Heart left ventricle (tissue), 16 donors: ENCODE data around the gene SRRM5. TPM values are rescaled to one million over a fixed set of nuclear protein-coding genes. Genes with fewer than 3 reads are reported as not detected.

Experiments used
- ATAC-seq, 4 donors: fragments of 200-7000 bp; cut with Tn5 transposase; one replicate each; pipeline ENCODE4 v1.9.1; 2020 to 2022; ENCODE audit warnings: moderate library complexity in 4 of 4, mild to moderate bottlenecking in 3 of 4, moderate number of reproducible peaks in 1 of 4
- DNase-seq, 5 donors: peaks; one replicate each; pipeline ENCODE4 v3.0.0-alpha.2; 2020
- H3K27ac ChIP-seq, 12 donors: fragments of 200-600 bp; sonication (generic) in 4 of 12; one replicate each; pipeline versions ENCODE4 v1.5.0 to v1.8.0; 2016 to 2022; ENCODE audit warnings: mild to moderate bottlenecking in 2 of 12
- H3K27me3 ChIP-seq, 9 donors: fragments of 200-600 bp; sonication (generic) in 2 of 9; one replicate each; pipeline versions ENCODE4 v1.5.1 to v1.8.0; 2016 to 2022; ENCODE audit warnings: mild to moderate bottlenecking in 3 of 9
- H3K36me3 ChIP-seq, 9 donors: fragments of 200-600 bp; sonication (generic) in 2 of 9; one replicate each; pipeline versions ENCODE4 v1.5.0 to v1.8.0; 2018 to 2022; ENCODE audit warnings: mild to moderate bottlenecking in 2 of 9
- H3K4me1 ChIP-seq, 12 donors: fragments of 200-600 bp; sonication (generic) in 4 of 12; one replicate each; pipeline versions ENCODE4 v1.5.0 to v1.8.0; 2016 to 2022; ENCODE audit warnings: mild to moderate bottlenecking in 3 of 12
- H3K4me3 ChIP-seq, 12 donors: fragments of 200-600 bp; sonication (generic) in 4 of 12; one replicate each; pipeline versions ENCODE4 v1.5.0 to v1.8.0; 2017 to 2022; ENCODE audit warnings: mild to moderate bottlenecking in 9 of 12, moderate library complexity in 4 of 12
- H3K9me3 ChIP-seq, 12 donors: fragments of 200-600 bp; sonication (generic) in 4 of 12; one replicate each; pipeline versions ENCODE4 v1.5.0 to v1.8.0; 2016 to 2022; ENCODE audit warnings: mild to moderate bottlenecking in 1 of 12
- CTCF ChIP-seq, 12 donors: fragments of 200-600 bp; sonication (generic) in 4 of 12; IDR thresholded peaks; one replicate each; pipeline versions ENCODE4 v1.5.0 to v1.8.0; 2018 to 2022; ENCODE audit warnings: antibody characterized with exemption in 12 of 12, mild to moderate bottlenecking in 5 of 12
- POLR2A ChIP-seq, 2 donors: fragments of 450-650 bp; IDR thresholded peaks; one replicate each; pipeline ENCODE4 v1.6.1; 2017; ENCODE audit warnings: antibody characterized with exemption in 2 of 2, mild to moderate bottlenecking in 2 of 2, moderate library complexity in 2 of 2
- WGBS, 4 donors: extraction: QIAGEN DNeasy Blood & Tissue Kit in 2 of 4; methylation state at CpG; one replicate each; pipeline versions ENCODE4 v1.1.5 to v1.1.7; 2013 to 2018; 5-methylcytosine and 5-hydroxymethylcytosine counted together
- intact Hi-C, 10 donors: fragments of 100-400 bp; cut with DNase I; formaldehyde crosslinking; loops; one replicate each; pipeline versions ENCODE4 v1.11.1 to v1.14.2; 2022
- polyA plus RNA-seq, 2 donors: library from polyadenylated mRNA; stranded (reverse); fragments of 200-250 nt; gene quantifications; one replicate each; pipeline ENCODE4 v1.2.3, GENCODE V29; 2013
- total RNA-seq, 9 donors: library from RNA; depleted of rRNA in 2 of 9; stranded (reverse); fragments of >200 nt in 2 of 9; fragmentation: NEBNext Ultra II Directional in 3 of 9; extraction: Animal tissue kit (Norgen Biotek cat#: 25700) in 3 of 9; gene quantifications; one replicate each; pipeline versions ENCODE4 v1.1.0 to v1.2.4, GENCODE V29; 2016 to 2023
- donor health status: ischemic (EF 13 %, LVEDD 7.1; RV severe dilation, severe dysfunction).
- donor health status: healthy with polysubstance abuse.
- donor health status: DM: no; HTN: yes; CAD: no.
- donor health status: DM: no; HTN: no; CAD: no.
- donor health status: ischemic (EF 25% LVEDD 6.9; RV normal size, moderate dysfunction).
- donor health status: ischemic (EF 25% LVEDD 5.7; RV mildly dilated, moderate dysfunction).
- donor health status: healthy.
- donor health status: DM: yes; HTN: yes; CAD: no.
- donor health status: ischemic (EF 35%, LVEDD 5.7; RV mildly dilated, moderate dysfunction).
- donor health status: nonischemic (EF 11% LVEDD 7.7; RV severe dilation, severe dysfunction).
- donor health status: DM: yes; HTN: yes; CAD: no.
- donor health status: PGD.
- donor health status: ischemic (EF 29% LVEDD 5.4; RV normal size, mild dysfunction).
- donor health status: nonischemic (EF 23%, LVEDD 6.1; RV moderate dilation, normal function).

The SRRM5 gene
- total and polyA plus RNA-seq, 11 donors: 0.07 to 0.80 (median 0.16) TPM; not detected in 2

- no peak for DNase-seq
- intact Hi-C loops: loop anchor here in 2 of 10 donors (10.0 kb wide), 1 partner anchor 126 kb away; the partner anchor contains the start of gene ZNF575 (in 2 of the 2)
- 90 to 97% (median 96%) methylated on average over 6 of the region's 6 CpGs for WGBS, 4 donors
- H3K27ac ChIP-seq: no peak overlapping the region
- no peaks in the 10 kb centered on the region for H3K27me3 ChIP-seq
- no peak for ATAC-seq
- no peak overlapping the region for H3K4me3 ChIP-seq
- H3K36me3 ChIP-seq: peaks cover 0 to 84% (median 13%) of the 10 kb centered on the region in 9 donors
- peaks cover 0 to 26% (median 0%) of the 10 kb centered on the region in 12 donors for H3K4me1 ChIP-seq
- TF ChIP-seq CTCF (IDR thresholded peaks at IDR 0.05) (no peak), POLR2A (IDR thresholded peaks at IDR 0.05) (no peak)
- peaks cover 0 to 9% (median 2%) of the 10 kb centered on the region in 12 donors for H3K9me3 ChIP-seq
Observed at GRCh38 chr19:43660971-43661360, 49.1 kb downstream of the SRRM5 start.

GRCh38 chr19:43662487-43662886 lies 50.6 kb downstream of the SRRM5 start:
- Histone ChIP-seq H3K4me3 (no peak overlapping the region), H3K4me1 (peaks cover 0 to 41% (median 2%) of the 10 kb centered on the region in 12 donors), H3K36me3 (peaks cover 0 to 83% (median 21%) of the 10 kb centered on the region in 9 donors), H3K9me3 (peaks cover 0 to 9% (median 2%) of the 10 kb centered on the region in 12 donors), H3K27me3 (no peaks in the 10 kb centered on the region), H3K27ac (no peak overlapping the region)
- 83 to 94% (median 91%) methylated on average over 6 of the region's 6 CpGs for WGBS, 4 donors
- intact Hi-C loops: loop anchor here in 2 of 10 donors (10.0 kb wide), 1 partner anchor 128 kb away; the partner anchor contains the start of gene ZNF575 (in 2 of the 2)
- DNase-seq: no peak
- ATAC-seq: no peak
- peak in 7 of 12 donors; percentile 8 to 41 (median 26) for TF ChIP-seq CTCF (IDR thresholded peaks at IDR 0.05)
- no peak for TF ChIP-seq POLR2A (IDR thresholded peaks at IDR 0.05)

- no peaks in the 10 kb centered on the region for H3K9me3 ChIP-seq
- peaks cover 0 to 46% (median 8%) of the 10 kb centered on the region in 12 donors for H3K4me1 ChIP-seq
- H3K4me3 ChIP-seq: no peak overlapping the region
- peaks cover 0 to 69% (median 19%) of the 10 kb centered on the region in 9 donors for H3K36me3 ChIP-seq
- H3K27me3 ChIP-seq: no peaks in the 10 kb centered on the region
- intact Hi-C loops: loop anchor here in 2 of 10 donors (10.0 kb wide), 1 partner anchor 129 kb away; the partner anchor contains the start of gene ZNF575 (in 2 of the 2)
- H3K27ac ChIP-seq: peak overlapping the region in 5 of 12 donors; percentile 4 to 63 (median 39)
- 47 to 60% (median 57%) methylated on average over 7 of the region's 7 CpGs for WGBS, 4 donors
- no peak for TF ChIP-seq CTCF (IDR thresholded peaks at IDR 0.05)
- DNase-seq: peak in 1 of 5 donors; percentile 18
- no peak for ATAC-seq
Observed at GRCh38 chr19:43664018-43664417, 52.1 kb downstream of the SRRM5 start.

Other genes with a start within 250 kb of the SRRM5 start
- gene TEX101, start 197.2 kb upstream of the SRRM5 start, total RNA-seq: not detected
- gene TEX101, start 197.2 kb upstream of the SRRM5 start, polyA plus RNA-seq: not detected
- gene LYPD3, start 146.5 kb upstream of the SRRM5 start, total RNA-seq: under 1 TPM in 5 of 9 donors, not detected in 4; 0.21 to 0.77 (median 0.37) TPM
- gene LYPD3, start 146.5 kb upstream of the SRRM5 start, polyA plus RNA-seq: under 1 TPM; 0.08 to 0.46 TPM
- 10 to 100 TPM in 1 of 9 donors, 1 to 10 TPM in 8; 2.4 to 11.6 (median 6.4) TPM for gene PHLDB3, start 107.3 kb upstream of the SRRM5 start, total RNA-seq
- gene PHLDB3, start 107.3 kb upstream of the SRRM5 start, polyA plus RNA-seq: 1 to 10 TPM; 4.3 to 5.7 TPM
- gene ETHE1, start 84.9 kb upstream of the SRRM5 start, total RNA-seq: 10 to 100 TPM in 8 of 9 donors, 1 to 10 TPM in 1; 9.0 to 27.6 (median 14.2) TPM
- gene ETHE1, start 84.9 kb upstream of the SRRM5 start, polyA plus RNA-seq: 10 to 100 TPM in 1 of 2 donors, 1 to 10 TPM in 1; 6.0 to 21.2 TPM
- gene ZNF575, start 78.9 kb upstream of the SRRM5 start, total RNA-seq: 1 to 10 TPM in 5 of 9 donors, under 1 TPM in 2, not detected in 2; 0.58 to 1.9 (median 1.3) TPM
- under 1 TPM; 0.38 to 0.65 TPM for gene ZNF575, start 78.9 kb upstream of the SRRM5 start, polyA plus RNA-seq
- 10 to 100 TPM; 11.2 to 21.3 (median 16.6) TPM for gene XRCC1, start 36.6 kb upstream of the SRRM5 start, total RNA-seq
- gene XRCC1, start 36.6 kb upstream of the SRRM5 start, polyA plus RNA-seq: 10 to 100 TPM; 11.3 to 19.3 TPM
- gene PINLYP, start 36.3 kb upstream of the SRRM5 start, total RNA-seq: 1 to 10 TPM in 5 of 9 donors, under 1 TPM in 3, not detected in 1; 0.76 to 4.3 (median 1.1) TPM
- gene PINLYP, start 36.3 kb upstream of the SRRM5 start, polyA plus RNA-seq: 1 to 10 TPM; 3.0 to 4.0 TPM
- 10 to 100 TPM; 21.1 to 36.1 (median 24.9) TPM for gene IRGQ, start 16.0 kb upstream of the SRRM5 start, total RNA-seq
- gene IRGQ, start 16.0 kb upstream of the SRRM5 start, polyA plus RNA-seq: 10 to 100 TPM in 1 of 2 donors, 1 to 10 TPM in 1; 7.4 to 11.9 TPM
- gene ZNF576, start 15.5 kb upstream of the SRRM5 start, total RNA-seq: 10 to 100 TPM in 7 of 9 donors, 1 to 10 TPM in 2; 9.0 to 17.6 (median 11.8) TPM
- gene ZNF576, start 15.5 kb upstream of the SRRM5 start, polyA plus RNA-seq: 10 to 100 TPM in 1 of 2 donors, 1 to 10 TPM in 1; 8.9 to 22.4 TPM
- gene ZNF428, start 7.5 kb downstream of the SRRM5 start, total RNA-seq: 10 to 100 TPM; 25.1 to 40.4 (median 31.3) TPM
- 10 to 100 TPM; 29.5 to 64.5 TPM for gene ZNF428, start 7.5 kb downstream of the SRRM5 start, polyA plus RNA-seq
- 10 to 100 TPM in 2 of 9 donors, 1 to 10 TPM in 7; 4.6 to 13.2 (median 7.8) TPM for gene CADM4, start 27.8 kb downstream of the SRRM5 start, total RNA-seq
- gene CADM4, start 27.8 kb downstream of the SRRM5 start, polyA plus RNA-seq: 10 to 100 TPM; 10.7 to 12.2 TPM
- 10 to 100 TPM in 2 of 9 donors, 1 to 10 TPM in 7; 2.3 to 44.1 (median 4.7) TPM for gene PLAUR, start 58.1 kb downstream of the SRRM5 start, total RNA-seq
- 10 to 100 TPM in 1 of 2 donors, 1 to 10 TPM in 1; 4.0 to 17.8 TPM for gene PLAUR, start 58.1 kb downstream of the SRRM5 start, polyA plus RNA-seq
- gene IRGC, start 104.0 kb downstream of the SRRM5 start, total RNA-seq: not detected
- not detected for gene IRGC, start 104.0 kb downstream of the SRRM5 start, polyA plus RNA-seq
- gene SMG9, start 142.9 kb downstream of the SRRM5 start, total RNA-seq: 10 to 100 TPM in 6 of 9 donors, 1 to 10 TPM in 3; 5.8 to 27.7 (median 14.6) TPM
- gene SMG9, start 142.9 kb downstream of the SRRM5 start, polyA plus RNA-seq: 10 to 100 TPM; 15.6 to 19.9 TPM
- gene KCNN4, start 168.9 kb downstream of the SRRM5 start, total RNA-seq: 1 to 10 TPM in 2 of 9 donors, under 1 TPM in 7; 0.15 to 3.7 (median 0.63) TPM
- 1 to 10 TPM in 1 of 2 donors, under 1 TPM in 1; 0.46 to 1.1 TPM for gene KCNN4, start 168.9 kb downstream of the SRRM5 start, polyA plus RNA-seq
- gene LYPD5, start 190.4 kb downstream of the SRRM5 start, total RNA-seq: 1 to 10 TPM in 8 of 9 donors, under 1 TPM in 1; 0.37 to 7.9 (median 1.4) TPM
- gene LYPD5, start 190.4 kb downstream of the SRRM5 start, polyA plus RNA-seq: 1 to 10 TPM in 1 of 2 donors, under 1 TPM in 1; 0.34 to 1.9 TPM
- gene ZNF283, start 215.2 kb downstream of the SRRM5 start, total RNA-seq: 10 to 100 TPM in 6 of 9 donors, 1 to 10 TPM in 3; 4.6 to 13.4 (median 11.9) TPM
- 1 to 10 TPM; 4.8 to 5.0 TPM for gene ZNF283, start 215.2 kb downstream of the SRRM5 start, polyA plus RNA-seq